A549 treated with AZD2906 at 1 μM for 4 hours (cell line): ENCODE data around the gene FUT6. TPM values are rescaled to one million over a fixed set of nuclear protein-coding genes. Genes with fewer than 3 reads are reported as not detected.

ENCODE experiments used
- total RNA-seq: library from RNA; stranded (reverse); fragments of 200-300 nt; extraction: Qiagen RNA extraction; gene quantifications from 5 replicates; pipeline ENCODE4 v1.2.3, GENCODE V29; 2022

FUT6 gene, protein sequence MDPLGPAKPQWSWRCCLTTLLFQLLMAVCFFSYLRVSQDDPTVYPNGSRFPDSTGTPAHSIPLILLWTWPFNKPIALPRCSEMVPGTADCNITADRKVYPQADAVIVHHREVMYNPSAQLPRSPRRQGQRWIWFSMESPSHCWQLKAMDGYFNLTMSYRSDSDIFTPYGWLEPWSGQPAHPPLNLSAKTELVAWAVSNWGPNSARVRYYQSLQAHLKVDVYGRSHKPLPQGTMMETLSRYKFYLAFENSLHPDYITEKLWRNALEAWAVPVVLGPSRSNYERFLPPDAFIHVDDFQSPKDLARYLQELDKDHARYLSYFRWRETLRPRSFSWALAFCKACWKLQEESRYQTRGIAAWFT
- total RNA-seq = not detected in 5 replicates

DNA sequence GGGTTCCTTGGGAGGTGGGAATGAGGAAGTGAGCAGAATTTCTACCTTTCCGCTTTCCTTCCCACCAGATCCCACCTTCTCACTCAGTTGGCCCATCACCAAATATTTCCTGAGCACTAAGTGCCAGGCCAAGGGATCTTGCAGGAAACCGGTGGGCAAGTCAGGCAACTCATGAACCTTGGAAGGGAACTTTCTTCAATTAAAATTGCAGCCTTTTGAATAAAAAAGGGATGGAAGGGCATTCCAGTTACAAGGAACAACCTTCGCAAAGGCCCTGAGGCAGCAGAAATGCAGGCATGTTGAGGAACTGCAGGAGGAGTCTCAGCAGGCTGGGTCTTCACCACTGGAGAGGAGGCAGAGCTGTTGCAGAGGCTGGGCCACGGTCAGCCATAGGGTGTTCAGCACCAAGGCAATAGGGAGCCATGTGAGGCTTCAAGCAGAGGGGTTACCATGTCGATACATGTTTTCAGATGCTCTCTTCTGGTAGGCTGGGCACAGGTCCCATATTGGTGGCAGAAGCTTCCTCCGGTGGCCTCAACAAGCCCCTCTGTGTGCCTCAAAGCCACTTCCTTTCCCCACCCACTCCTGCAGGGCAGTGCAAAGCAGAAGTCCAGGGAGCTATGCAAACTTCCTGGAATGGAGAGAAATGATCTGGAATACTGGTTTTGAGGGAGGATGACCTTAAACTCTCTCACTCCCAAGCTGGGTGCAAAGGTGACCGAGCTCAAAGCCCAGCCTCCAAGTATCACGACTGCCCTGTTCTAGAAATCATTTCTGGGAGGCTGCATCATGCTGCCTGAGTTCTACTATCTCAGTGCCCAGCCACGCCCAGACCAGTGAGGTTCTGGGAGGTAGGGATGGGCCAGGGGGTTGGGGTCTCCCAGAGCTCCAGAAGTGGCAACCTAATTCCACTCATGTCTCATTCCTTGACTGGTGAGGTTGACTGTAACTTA, at the start of gene FUT6:
Gene FUT6 (minus strand): TSS at position 638 of the 953 bp plus-strand sequence. CDS start 7,135 bp downstream, outside the sequence.

DNA sequence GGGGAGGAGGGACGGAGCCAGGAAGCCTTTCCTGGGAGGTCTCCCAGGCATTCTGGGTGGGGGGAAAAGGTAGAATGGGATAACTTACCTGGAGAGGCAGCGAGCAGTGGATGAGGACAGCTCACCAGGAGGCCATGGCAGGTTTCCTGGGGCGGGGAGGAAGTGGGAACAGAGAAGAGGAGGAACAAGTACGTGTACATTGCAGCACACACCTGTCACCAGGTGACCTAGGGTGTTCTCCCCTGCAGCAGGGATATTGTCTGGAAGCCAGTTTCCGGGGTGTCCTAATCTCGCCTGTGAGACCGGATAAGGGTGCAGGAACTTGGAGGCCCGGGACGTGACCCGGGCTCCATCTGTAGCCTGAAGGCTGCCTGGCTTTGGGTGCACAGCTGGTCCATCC, 11.8 kb upstream of the FUT6 start, which contains the start of gene FUT3:
Gene FUT3 (minus strand): TSS at position 148 of the 400 bp plus-strand sequence.

DNA sequence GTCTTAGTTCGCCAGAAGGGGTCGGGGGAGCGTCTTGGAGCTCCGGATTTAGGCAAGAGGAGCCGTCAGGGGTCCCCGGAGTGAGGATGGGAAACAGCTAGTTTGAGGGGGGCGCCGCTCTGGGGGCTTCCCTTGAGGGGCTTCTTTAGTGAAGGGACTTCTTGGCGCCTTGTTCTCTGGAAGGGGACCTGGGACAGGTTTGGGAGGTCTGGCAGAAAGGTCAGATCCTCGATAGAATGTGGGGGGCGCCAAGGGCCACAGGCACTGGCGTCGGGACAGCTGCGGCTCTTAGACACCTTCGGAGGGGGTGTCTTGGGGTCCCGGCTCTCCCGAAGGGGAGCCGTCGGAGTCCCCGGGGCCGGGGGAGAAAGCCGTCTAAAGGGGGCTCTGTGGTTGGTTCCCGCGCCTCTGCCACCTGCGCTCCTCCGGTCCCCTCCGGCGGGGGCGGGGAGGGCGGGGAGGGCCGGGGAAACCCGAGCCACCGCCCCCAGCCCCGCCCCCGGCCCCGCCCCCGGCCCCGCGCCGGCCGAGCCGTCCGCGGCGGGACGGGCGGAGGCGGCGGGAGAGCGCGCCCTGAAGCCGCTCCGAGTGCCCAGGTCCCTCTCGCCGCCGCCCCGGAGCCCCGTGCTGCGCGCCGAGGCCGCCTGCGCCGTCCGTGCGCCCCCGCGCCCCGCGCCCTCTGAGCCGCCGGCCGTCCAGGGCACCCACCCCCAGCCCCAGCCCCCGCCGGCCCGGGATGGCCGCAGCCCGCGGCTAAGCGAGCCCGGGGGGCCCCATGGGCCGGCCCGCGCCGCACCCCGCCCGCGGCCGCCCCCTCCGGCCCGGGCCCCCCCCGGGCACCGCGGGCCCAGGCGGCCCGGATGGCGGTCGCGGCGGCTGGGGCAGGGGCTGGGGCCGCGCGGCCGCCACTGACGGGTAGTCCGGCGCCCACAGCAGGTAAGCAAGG, 34.7 kb downstream of the FUT6 start, which contains the start of gene NRTN:
Gene NRTN (plus strand): TSS at position 552 of the 946 bp plus-strand sequence. CDS start 19,099 bp downstream, outside the sequence.

DNA sequence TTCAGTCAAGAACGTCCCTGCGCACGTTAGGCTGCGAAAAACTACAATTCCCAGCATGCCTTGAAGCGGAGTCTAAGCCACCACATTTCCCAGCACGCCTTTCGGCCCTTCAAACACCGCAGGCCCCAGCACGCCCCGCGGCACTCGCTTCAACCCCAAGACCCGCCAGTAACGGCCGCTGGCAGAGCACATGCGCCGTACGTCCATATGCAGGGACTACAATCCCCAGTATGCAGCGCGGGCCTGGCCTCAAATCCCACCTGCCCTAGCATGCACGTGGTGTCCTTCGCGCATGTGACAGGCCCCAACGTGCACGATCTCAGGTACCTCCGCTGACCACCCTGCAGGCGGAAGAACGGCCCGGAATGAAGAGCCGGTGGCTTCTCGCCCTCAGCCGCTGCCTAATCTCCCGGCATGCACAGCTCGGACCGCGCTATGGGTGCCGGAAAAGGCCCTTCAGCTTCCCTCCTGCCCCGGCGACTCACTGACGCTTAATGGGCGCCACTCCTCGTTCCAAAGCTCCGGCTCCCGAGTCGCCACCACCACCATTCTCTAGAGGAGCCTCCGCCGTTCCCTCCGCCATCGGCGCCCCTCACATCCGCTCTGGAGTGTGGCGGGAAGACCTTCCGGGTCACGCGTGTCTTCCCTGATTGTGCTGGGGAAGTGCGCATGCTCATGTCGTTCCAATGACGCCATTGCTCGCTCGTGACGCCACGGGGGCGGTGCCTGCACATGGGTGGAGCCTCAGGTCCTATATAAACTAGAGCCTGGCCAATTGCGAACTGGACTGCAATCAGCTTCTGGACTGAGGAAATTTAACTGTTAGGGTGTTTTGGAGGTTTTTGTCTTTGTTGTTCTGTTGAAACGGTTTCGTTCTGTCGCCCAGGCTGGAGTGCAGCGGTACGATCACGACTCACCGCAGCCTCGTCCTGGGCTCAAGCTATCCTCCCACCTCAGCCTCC, 48.7 kb downstream of the FUT6 start, which contains the start of gene DUS3L:
Gene DUS3L (minus strand): TSS at position 605 of the 962 bp plus-strand sequence. CDS start 22 bp downstream, at position 583.

DNA sequence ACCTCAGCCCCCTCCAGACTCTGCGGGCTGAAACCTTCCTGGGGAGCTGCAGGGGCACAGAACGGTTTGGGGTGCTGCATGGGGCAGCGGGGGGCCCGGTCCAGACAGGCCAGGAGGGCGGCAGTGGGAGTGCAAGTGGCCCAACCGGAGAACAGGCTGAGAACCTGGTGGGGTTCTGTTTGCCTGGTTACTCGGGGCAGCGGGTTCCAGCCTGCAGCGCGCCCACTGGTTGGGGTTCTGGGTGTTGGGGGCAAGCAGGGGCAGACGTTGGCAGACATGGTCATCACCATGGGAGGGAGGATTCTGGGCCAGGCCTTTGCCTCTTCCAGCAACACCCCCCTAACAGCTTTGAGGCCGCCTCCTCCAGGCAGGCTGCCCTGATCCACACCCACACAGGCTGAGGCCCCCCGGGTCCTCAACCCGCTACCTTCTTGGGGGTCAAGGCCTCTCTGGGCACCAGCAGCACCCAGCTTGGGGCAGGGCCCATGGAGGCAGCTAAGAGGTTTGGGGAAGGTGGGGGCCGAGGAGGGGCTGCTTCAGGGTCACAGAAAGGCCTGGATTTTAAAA, 54.8 kb downstream of the FUT6 start, which contains the start of gene PRR22:
Gene PRR22 (minus strand): TSS at position 166 of the 567 bp plus-strand sequence. CDS start 86 bp downstream, at position 80.

Other genes with a start within 250 kb of the FUT6 start
- 26.5 to 41.4 TPM (median 36.8 TPM) in 5 replicates for gene SAFB2, start 216.9 kb downstream of the FUT6 start, total RNA-seq
- 49.7 to 56.3 TPM (median 54.3 TPM) in 5 replicates for gene SAFB, start 216.6 kb downstream of the FUT6 start, total RNA-seq
- 48.1 to 75.8 TPM (median 69.1 TPM) in 5 replicates for gene MICOS13, start 159.2 kb downstream of the FUT6 start, total RNA-seq
- gene HSD11B1L, start 158.7 kb downstream of the FUT6 start, total RNA-seq = 3.5 to 5.2 TPM (median 4.3 TPM) in 5 replicates
- gene RPL36, start 149.4 kb downstream of the FUT6 start, total RNA-seq = 732 to 879 TPM (median 766 TPM) in 5 replicates
- gene LONP1, start 119.6 kb downstream of the FUT6 start, total RNA-seq = 49.8 to 62.6 TPM (median 59.8 TPM) in 5 replicates
- gene CATSPERD, start 119.1 kb downstream of the FUT6 start, total RNA-seq = not detected in 5 replicates
- 1.2 to 3.4 TPM (median 2.3 TPM) in 5 replicates for gene PRR22, start 55.0 kb downstream of the FUT6 start, total RNA-seq
- 26.9 to 31.9 TPM (median 28.5 TPM) in 5 replicates for gene DUS3L, start 48.5 kb downstream of the FUT6 start, total RNA-seq
- gene NRTN, start 34.6 kb downstream of the FUT6 start, total RNA-seq = 1.2 to 1.6 TPM (median 1.3 TPM) in 5 replicates
- 0.08 to 0.12 TPM (median 0.11 TPM) in 3 of 5 replicates, not detected in the others for gene FUT3, start 11.7 kb upstream of the FUT6 start, total RNA-seq
- not detected in 5 replicates for gene FUT5, start 30.8 kb upstream of the FUT6 start, total RNA-seq
- gene NDUFA11, start 64.1 kb upstream of the FUT6 start, total RNA-seq = 206 to 313 TPM (median 291 TPM) in 5 replicates
- 0.26 to 0.59 TPM (median 0.49 TPM) in 5 replicates for gene VMAC, start 65.2 kb upstream of the FUT6 start, total RNA-seq
- 1.0 to 1.8 TPM (median 1.5 TPM) in 5 replicates for gene CAPS, start 74.6 kb upstream of the FUT6 start, total RNA-seq
- gene RANBP3, start 138.4 kb upstream of the FUT6 start, total RNA-seq = 38.2 to 45.0 TPM (median 41.3 TPM) in 5 replicates